GM18517 (cell line): Measurements from ENCODE around the gene LBP.
"Not testable (repeated sequence)": the region's sequence is repeated elsewhere in the genome, so short reads cannot be mapped to it uniquely, and the experiment has no call there.

ENCODE experiments used
- ATAC-seq: cut with Tn5 transposase; IDR thresholded peaks from one replicate; pipeline ENCODE4 v1.9.1; 2021; ENCODE audit warnings: mild to moderate bottlenecking, moderate library complexity; ENCODE audit not compliant: unreplicated experiment

LBP gene

DNA sequence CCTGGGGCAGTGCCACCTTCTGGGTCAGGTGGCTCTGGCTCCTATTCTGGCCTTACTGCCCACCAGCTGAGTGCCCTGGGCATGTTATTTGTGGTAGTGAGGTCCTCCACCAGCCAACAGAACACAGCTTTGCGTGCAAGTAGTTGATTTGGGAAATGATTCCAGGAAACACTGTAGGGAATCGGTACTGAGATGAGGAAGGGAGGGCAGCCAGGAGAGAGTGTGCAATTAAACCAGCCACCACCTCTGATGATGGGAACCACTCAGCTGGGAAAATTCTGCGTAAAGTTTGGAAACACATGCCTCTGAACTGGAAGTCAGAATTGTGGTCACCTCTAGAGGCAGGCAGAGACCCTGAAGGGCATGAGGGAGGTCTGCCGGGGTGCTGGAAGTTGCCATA is 459 bp downstream of the LBP start:
- ATAC-seq: no peak

DNA sequence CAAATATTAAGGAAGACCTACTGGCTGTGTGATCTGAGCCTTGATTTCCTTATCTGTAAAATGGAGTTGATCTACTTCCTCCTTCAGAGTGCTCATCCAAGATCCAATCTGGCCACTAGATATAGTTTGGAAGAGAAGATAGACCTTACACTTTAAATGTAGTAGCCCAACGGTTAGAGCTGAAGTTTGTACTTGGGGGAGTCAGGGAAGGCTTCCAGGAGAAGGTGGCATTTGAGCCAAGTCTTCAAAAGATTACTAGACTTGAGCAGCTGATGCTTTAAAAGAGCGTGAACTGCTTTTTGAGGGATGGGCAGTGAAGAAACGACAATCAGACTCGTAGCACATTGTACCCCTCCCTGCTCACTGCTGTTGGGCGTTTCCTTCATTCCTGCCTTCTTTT is 3.6 kb downstream of the LBP start:
- ATAC-seq: no peak

DNA sequence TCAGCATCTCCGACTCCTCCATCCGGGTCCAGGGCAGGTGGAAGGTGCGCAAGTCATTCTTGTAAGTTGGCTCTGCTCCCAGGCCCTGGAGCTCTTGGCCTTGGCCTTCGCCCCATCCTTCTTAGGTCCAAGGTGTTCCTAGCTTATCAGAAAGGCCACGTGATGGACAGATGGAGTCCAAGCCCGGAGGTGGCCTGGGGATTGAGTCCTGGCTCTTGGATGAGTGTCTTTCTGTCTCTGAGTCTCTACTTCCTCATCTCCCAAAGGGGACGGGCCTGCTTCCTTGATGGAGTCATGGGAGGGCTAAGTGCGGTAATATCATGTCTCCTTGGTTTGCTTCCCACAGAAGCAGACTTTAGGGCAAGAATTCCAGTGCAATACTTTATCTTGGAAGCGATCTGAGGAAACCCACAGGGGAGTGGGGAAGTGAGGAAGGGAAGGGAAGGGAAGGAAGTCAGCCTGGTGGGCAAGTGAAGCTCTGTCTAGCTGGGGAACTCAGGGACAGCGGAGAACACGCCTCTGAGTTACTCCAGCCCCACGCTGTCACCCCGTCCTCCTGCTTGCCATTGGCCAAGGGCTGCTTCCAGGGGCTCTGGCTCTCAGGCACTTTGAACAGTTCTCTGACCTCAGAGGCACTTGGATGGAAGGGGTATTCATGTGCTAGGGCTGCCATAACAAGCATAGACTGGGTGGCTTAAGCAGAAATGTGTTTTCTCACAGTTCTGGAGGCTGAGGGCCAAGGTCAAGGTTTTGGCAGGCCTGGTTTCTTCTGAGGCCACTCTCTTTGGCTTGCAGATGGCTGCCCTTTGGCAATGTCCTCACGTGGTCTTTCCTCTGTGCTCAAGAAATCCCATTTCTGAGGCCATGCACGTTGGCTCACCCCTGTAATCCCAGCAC is 4.8 kb downstream of the LBP start:
- ATAC-seq: no peak

DNA sequence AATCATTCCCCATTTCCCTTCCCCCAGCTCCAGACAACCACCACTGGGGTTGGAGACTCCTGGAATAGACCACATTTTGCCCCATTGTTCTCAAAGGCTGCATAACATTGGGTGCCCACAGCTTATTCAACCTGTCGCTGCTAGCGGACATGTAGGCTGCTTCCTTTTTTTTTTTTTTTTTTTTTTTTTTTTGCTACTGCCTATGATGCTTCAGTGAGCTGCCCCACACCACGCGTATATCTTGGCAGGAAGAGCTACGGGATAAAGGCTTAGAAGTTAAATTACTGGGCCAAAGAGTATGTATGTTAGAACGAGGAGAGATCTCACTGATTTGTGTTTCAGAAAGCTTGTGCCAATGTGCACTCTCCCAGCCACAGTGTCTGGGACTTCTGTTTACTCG is 7.0 kb downstream of the LBP start:
- no peak for ATAC-seq

DNA sequence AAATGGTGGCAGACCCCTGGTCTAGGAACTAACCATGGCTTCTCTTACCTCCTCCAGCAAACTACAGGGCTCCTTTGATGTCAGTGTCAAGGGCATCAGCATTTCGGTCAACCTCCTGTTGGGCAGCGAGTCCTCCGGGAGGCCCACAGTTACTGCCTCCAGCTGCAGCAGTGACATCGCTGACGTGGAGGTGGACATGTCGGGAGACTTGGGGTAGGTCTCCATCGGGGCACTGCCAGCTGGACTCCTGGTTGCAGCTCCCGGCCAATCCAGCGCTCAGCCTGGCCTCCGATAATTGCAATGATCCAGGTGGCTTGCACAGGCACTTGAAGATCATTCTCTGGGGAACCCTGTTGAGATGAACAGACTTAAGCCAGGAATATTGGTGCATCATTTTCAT is 7.9 kb downstream of the LBP start:
- ATAC-seq: no peak

DNA sequence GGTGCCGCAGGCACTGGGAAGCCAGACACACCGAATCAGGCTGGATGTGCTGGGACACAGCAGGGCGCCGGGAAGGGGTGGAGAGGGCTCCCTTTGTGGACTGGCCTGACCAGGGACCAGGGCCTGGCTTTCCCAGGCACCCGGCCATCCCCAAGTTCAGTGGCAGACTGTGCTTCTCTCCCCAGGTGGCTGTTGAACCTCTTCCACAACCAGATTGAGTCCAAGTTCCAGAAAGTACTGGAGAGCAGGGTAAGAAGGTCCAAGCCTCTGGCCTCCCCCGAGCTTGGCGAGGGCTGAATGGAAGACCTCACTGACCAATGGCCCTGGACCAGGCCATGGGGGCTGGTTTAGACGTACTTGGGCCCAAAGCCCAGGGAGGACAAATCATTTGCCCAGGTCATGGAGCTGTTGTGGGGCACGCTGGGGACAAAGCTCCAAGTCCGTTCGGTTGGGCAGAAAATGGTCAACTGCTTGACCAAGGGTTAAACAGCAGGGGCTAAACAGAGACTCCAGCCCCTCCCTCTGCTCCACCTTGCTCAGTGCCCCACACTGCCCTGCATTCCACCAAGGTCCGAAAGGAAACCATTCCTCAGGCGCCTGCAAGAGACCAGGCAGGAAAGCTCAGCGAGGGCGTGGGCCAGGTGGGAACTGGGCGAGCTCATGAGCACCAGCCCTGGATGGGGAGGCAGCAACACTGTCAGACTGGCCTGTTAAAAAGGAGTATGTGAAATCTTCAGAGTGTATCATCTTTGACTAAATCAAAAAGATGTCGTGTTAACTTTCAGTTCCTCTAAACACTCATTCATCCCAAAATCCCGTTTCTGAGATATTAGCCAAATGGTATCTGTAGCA is 9.1 kb downstream of the LBP start:
- ATAC-seq: no peak

DNA sequence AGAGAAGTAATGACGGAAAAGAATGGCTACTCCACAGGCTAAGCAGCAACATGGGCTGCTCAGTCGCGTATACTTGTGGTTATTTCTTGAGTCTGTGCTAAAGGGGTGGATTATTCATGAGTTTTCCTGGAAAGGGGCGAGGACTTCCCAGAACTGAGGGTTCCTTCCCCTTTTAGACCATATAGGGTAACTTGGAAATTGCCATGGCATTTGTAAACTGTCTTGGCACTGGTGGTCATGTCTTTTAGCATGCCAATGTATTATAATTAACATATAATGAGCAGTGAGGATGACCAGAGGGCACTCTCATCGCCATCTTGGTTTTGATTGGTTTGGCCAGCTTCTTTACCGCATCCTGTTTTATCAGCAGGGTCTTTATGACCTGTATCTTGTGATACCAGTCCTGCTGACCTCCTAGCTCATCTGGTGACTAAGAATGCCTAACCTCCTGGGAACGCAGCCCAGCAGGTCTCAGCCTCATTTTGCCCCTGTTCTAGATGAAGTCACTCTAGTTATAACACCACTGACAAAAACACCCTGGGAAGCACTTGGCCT is 11.4 kb downstream of the LBP start:
- no peak for ATAC-seq

DNA sequence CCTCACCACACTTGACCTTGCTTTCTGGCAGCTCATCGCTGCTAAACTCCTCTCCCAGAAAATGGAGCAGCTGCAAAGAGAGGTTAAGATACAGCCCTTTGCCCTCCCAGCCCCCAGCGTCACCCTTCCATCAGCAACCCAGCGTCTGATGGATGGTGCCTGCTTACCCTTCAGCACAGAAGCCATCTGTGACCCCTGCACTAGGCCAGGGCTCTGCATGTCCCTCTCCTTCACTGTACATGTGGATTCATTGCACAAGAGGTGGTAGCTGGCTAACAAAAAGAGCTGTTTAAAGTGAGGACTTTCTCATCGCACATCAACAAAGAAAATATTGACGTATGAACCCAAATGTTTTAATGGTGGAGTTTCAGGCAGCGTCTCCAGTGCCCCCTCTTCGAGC is 12.3 kb downstream of the LBP start:
- no peak for ATAC-seq

DNA sequence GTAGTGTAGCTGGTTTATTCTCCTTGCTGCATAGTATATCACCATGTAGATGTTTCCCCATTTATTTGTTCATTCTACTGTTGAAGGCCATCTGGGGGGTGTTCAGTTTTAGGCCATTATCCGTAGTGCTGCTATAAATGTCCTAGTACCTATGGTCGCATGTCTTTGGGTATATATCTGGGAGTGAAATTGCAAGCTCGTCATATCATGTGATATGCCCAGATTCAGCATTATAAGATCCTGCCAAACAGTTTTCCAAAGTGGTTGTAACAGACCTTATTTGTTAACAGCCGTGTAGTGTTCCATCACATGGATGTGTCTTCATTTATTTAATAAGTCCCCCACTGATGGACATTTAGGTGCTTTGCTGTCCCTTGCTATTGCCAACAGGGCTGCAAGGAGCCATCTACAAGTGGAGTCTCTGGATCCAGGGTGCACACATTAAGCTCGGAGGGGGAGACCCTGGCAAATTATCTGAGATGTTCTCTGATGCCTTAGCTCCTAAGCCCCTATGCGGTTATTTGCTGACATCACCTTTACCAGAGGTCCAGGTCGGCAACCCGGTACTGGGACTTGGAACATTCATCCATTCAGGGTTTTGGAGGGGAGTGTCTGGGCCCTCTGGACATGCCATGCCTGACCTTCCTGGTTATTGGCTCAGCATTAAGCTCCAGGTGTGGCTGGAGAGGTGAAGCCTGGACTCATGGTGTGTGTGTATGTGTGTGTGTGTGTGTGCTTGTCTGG is 16.9 kb downstream of the LBP start:
- no peak for ATAC-seq

DNA sequence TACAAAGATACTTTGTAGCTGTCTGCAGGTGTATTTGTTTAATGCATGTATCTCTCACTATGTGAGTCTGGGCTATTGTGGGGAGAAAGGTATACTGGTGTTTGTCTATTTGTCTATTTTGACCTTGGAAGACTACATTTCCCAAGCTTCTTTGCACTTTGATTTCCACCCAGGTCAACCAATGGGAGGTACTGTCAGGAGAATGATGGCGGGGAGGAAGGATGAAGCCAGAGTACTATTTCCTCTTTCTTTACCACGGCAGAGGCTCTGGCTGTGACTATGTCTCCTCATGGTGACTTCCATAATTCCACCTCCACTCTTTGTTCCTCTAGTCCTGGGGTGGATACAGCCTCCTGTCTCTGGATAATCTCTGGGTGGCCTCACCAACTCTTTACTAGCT is 23.1 kb downstream of the LBP start:
- ATAC-seq: no peak

DNA sequence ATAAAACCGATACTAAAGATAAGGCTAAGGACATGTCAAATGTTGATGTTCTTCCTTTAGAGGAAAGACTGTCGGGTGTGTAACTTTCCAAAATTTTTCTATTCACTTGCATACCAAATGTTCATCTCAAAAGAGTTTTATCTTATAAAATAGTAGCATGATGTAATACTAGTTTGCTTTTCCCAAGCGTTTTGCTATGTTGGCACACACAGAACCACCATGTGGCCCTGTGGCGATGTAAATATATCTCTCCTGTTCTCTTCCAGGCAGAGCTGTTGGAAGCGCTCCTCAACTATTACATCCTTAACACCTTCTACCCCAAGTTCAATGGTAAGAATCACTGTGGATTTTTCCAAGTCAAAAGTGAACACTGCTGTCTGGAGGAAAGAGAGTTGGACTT is 26.5 kb downstream of the LBP start:
- no peak for ATAC-seq

DNA sequence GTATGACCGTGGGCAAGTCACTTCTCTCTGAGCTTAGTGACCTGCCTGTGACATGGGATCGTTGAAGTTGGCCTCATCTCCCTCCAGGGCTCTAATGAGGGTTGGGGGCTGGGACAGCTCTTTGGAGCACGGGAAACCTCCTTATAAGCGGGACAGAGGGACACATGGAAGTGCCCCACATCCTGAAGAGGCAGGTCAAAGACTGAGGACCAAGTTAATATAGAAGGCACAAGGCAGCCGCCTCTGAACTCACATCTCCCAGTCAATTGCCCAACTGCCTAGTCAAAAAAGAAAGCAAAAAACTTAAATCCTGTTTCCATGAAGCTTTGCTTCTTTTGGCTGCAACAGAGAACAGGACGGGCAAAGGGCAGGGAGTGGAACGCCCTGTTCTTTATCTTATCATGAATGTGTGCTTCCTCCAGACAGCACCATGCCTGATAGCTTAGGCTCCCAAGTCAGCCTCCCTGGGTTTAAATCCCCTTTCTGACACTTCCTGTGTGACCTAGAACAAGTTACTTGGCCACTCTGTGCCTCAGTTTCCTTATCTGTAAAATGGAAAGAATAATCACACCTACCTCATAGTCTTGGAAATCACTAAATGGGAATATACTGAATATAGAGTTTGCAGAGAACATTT is 27.1 kb downstream of the LBP start:
- no peak for ATAC-seq

DNA sequence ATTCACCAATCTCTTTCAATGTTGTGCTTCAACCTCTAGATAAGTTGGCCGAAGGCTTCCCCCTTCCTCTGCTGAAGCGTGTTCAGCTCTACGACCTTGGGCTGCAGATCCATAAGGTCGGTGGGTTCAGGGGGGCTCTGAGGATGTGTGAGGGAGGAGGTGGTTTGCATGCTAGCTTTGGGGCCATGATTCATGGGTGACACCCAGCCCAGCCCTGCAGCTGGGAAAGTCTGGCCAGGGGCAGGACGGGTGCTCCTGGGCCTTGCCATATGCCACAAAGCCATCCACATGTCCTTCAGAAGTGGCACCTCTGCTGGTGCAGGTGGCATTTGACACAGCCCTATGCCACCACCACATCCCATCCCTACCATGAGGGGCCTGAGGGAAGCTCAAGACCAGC is 27.6 kb downstream of the LBP start:
- ATAC-seq: no peak

DNA sequence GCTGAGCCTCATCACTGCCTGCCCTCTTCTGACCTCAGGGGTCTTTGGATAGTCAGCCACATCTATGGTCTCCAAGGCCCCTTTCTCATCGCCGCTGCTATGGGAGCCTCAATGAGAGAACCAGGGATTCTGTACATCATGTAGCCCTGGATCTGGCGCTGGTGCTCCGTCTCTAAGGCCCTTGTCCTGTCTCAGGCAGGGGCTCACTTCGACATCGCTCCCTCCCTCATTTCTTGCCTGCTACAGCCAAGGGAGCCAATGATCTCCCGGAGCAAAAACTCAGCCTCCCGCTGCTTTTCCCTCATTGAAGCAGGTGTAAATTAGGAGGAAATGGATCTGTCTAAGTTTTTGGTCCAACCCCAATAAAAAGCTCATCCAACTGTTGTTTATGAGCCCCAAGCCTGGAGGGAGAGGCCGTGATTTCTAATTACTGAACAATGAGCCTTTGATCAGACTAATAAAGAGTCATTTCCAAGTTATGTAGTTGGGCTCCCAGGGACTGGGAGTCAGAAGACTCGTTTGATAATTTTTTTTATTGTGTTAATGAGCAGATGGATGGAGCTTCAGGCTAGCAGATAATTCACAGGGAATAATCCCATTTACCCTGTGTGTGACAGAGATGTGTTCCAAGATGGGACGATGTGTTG is 30.9 kb downstream of the LBP start:
- ATAC-seq: no peak

DNA sequence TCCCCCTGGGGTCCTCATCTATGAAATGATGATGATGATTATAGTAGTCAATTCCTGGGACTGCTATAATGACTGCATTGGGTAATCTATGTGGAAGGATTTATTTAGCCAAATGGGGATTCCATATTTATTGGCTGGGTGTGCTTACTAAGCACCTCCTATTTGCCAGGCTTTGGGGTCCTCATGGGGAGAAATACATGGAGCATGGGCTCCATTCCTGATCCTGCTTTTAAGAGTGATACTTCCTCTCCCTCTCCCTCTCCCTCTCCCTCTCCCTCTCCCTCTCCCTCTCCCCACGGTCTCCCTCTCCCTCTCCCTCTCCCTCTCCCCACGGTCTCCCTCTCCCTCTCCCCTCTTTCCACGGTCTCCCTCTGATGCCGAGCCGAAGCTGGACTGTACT is 31.6 kb downstream of the LBP start:
- ATAC-seq: not testable (repeated sequence)

DNA sequence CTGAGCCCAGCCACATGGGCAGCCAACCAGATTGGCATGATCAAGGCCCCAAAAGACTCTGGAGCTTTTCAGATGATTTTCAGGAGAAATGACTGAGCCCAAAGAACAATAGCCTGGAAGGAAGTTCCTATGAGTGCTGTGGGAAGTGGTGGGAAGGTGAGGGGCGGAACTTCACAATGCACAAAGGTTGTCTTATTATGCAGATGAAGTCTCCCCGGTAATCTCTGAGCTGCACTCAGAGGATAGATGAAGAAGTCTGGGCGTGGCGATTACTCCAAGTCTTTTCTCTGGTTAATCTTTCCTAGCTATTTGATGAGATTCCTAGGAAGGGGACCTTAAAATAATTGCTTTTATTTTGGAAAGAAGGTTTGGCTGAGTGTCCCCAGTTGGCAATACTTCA is 36.9 kb downstream of the LBP start:
- ATAC-seq: no peak

DNA sequence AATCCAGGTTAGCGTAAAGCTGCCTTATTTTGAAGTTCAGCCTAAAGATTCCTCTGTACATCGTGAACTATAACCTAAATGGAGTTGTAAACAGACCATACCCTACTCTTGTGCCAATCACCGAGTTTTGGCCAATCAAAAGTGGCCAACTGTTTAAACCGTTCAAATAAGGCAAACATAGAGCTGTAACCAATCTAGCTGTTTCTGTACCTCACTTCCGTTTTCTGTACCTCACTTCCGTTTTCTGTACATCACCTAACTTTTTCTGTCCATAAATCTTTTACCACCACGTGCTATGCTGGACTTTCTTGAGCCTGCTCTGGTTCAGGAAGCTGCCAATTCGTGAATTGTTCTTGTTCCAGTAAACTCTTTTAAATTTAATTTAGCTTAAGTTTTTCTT is 39.7 kb downstream of the LBP start:
- ATAC-seq: no peak

DNA sequence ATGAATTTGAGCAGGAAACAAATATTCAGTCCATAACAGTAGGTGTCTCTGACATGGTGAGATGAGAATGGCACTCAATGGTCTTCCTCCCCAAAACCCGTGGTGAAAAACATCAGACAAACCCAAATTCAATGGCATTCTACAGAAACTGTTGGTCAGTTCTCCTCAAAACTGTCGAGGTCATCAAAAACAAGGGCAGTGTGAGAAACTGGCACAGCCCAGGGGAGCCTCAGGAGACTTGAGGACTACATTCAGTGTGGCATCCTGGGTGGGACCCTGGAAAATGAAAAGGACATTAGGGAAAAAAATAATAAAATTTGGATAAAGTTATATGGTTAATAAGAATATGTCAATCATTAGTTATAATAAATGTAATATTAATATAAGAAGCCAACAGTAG is 40.6 kb downstream of the LBP start:
- ATAC-seq: no peak

DNA sequence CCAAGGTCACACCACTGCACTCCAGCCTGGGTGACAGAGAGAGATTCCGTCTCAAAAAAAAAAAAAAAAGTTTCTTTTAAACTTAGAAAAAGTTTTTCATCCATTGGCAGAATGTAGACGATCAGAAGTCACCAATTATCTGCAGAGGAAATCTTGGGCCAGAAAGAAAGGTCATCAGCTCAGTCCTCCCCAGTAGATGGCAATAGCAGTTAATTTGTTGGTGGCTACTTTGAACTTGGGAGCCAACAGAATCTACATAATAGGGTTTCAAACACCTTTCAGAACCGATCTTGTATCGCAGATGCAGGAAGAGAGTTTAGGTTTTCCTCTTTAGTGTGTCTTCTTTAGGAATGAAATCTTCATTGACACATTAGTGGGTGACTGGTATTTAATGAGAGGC is 41.7 kb downstream of the LBP start:
- ATAC-seq: no peak

DNA sequence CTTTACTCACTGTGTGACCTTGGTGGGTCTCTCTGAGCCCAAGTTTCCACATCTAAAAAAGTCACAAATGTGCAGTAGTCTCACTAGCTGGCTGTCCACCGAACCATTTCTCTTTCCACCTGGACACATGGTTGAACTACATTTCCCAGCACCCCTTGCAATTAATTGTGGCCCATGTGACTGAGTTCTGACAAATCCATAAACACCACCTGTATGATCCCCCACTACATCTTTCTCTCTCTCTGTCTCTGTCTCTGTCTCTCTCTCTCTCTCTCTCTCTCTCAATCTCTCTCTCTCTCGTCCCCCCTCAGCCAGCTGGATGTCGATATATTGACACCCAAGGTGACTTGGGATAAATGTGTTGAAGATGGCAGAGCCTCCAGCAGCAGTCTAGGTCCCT is 46.1 kb downstream of the LBP start:
- no peak for ATAC-seq
